Inflammatory macrophage (primary cell): ENCODE results near the gene RAB3IP.
A peak's percentile ranks its signal among the peaks of the same experiment; 100 is the strongest.
"Not testable (repeated sequence)": the region's sequence is repeated elsewhere in the genome, so short reads cannot be mapped to it uniquely, and the experiment has no call there.

Source experiments
- DNase-seq, 2 donors: peaks; one replicate each; pipeline ENCODE4 v3.0.0-alpha.2; 2020 to 2022

The RAB3IP gene

DNA sequence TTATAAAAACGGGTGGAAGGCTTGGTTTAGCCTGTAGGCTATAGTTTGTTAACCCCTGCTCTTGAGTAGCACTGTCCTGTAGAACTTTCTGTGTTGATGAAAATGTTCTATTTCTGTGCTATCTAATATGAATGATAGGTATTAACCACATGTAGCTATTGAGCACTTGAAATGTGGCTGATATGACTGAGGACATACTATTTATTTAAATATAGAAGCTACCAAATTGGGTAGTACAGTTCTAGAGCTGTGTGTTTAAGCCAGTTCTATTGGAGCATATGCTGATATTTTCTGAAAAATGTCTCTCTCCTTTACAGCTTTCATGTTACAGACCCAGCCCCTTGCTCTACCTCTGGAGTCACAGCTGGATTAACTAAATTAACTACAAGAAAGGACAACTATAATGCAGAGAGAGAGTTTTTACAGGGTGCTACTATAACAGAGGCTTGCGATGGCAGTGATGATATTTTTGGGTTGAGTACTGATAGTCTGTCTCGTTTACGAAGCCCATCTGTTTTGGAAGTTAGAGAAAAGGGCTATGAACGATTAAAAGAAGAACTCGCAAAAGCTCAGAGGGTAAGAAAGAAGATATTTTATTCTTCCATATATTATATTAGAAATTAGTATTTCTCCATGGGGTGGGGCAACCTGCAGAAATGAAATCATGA, 17.6 kb downstream of the RAB3IP start:
- no peak for DNase-seq

DNA sequence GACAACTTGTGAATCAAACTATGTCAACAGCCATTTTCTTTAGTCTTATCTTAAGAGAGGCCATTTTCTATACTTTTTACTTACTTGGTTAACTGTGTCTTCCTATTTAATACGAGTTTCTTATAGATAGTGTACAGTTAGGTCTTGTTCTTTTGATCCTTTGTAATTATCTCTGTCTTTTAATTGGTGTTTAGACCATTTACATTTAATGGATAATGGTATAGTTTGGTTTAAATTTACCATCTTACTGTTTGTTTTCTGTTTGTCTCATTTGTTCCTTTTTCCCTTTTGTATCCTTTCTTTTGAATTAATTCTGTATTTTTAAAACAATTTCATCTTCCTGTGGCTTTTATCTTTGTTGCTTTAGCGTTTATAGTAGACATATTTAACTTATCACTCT, 19.4 kb downstream of the RAB3IP start:
- no peak for DNase-seq

DNA sequence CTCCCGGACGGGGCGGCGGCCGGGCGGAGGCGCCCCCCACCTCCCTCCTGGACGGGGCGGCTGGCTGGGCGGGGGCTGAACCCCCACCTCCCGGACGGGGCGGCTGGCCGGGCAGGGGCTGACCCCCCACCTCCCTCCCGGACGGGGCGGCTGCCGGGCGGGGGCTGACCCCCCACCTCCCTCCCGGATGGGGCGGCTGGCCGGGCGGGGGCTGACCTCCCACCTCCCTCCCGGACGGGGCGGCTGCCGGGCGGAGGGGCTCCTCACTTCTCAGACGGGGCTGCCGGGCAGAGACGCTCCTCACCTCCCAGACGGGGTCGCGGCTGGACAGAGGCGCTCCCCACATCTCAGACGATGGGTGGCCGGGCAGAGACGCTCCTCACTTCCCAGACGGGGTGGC, 20.9 kb downstream of the RAB3IP start:
- DNase-seq = not testable (repeated sequence)

DNA sequence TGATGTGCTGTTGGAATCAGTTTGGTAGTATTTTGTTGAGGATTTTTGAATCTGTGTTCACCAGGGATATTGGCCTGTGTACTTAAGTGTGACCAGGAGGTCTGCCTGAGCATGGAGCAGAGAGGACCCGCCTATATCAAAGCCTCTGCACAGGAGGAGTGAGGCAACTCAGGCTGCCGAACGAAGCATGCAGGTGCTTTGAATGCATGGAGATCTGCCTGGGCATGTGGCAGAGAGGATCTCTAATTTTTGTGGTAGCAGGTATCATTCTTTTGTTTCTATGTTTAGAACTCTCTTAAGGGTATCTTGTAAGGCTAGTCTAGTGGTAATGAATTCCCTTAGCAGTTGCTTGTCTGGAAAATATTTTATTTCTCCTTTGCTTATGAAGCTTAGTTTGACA, 26.9 kb downstream of the RAB3IP start:
- no peak for DNase-seq

DNA sequence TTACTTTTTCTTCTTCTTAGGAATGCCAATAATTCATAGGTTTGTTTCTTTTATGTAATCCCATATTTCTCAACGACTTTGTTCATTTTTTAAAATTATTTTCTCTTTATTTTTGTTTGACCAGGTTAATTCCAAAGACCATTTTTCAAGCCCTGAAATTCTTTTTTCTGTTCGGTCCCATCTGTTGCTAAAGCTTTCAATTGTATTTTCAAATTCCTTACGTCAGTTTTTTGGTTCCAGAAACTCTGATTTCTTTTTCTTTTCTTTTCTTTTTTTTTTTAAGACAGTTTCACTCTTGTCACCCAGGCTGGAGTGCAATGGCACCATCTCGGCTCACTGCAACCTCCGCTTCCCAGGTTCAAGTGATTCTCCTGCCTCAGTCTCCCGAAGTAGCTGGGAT, 27.6 kb downstream of the RAB3IP start:
- DNase-seq = no peak

DNA sequence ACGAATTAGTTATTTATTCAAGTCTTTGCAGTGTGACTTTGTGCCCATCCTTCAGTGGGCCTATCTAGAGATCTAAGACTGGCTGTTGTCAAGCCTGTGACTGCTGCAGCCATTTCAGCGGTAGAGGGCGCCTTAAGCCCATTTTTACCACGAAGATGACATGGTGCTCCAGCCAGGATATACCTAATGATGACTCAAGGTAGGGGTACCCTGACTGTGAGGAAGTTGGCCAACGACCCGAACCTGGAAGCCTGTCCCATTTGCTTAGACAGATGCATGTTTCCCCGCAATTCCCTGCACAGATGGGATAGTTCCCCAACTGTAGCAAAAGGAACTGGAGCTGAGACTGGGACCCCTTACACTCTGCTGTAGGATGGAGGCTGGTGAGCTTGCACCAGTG, 41.3 kb downstream of the RAB3IP start:
- DNase-seq = no peak

DNA sequence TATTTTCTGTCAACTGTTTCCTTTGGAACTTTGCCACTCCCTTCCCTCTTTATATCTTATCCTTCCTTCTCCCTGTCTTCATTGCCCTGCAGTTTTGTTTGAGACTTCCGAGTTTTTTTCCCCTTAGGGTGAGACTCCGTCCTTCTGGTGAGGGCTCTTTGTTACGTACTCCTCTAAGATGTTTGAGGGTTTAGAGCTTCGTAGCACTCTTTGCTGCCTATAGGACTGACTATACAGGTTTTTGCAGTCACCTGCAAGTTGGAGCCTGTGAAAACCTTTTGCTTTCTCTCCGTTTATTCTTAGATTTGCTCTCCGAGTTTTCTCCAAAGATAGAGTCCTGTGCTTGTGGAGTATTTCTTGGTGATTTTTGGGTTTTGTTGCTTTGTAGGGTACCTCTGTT, 44.7 kb downstream of the RAB3IP start:
- DNase-seq = no peak

DNA sequence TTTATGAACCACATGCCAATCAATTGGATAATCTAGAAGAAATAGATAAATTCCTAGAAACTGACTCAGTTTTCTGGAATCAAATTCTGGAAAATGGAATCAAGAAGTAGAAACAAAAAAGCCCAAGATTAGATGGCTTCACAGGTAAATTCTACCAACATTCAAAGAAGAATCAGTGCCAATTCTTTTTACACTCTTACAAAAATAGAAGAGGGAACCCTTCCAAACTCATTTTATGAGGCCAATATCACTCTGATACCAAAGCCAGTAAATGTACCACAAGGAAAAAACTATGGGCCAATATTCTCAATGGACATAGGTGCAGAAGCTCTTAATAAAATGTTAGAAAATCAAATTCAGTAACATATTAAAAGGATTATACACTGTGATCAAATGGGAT, 50.7 kb downstream of the RAB3IP start:
- DNase-seq = no peak

DNA sequence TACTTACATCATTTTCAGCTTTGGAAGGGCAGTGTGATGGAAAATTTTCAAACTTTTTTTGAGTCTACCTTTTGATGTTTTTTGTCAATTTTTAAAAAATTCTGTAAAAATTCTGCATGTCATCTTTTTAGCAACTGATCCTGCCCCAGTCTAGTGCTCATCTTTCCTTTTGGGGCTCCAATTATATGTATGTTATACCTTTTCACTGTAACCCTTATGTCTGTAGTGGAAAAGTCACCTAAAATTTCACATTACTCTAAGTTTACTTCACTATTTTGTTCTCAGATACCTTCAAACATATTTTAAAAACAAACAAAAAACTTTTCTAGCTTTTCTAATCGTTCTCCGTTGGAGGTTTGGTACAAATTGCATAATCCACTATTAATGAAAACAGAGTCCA, 53.9 kb downstream of the RAB3IP start:
- no peak for DNase-seq

DNA sequence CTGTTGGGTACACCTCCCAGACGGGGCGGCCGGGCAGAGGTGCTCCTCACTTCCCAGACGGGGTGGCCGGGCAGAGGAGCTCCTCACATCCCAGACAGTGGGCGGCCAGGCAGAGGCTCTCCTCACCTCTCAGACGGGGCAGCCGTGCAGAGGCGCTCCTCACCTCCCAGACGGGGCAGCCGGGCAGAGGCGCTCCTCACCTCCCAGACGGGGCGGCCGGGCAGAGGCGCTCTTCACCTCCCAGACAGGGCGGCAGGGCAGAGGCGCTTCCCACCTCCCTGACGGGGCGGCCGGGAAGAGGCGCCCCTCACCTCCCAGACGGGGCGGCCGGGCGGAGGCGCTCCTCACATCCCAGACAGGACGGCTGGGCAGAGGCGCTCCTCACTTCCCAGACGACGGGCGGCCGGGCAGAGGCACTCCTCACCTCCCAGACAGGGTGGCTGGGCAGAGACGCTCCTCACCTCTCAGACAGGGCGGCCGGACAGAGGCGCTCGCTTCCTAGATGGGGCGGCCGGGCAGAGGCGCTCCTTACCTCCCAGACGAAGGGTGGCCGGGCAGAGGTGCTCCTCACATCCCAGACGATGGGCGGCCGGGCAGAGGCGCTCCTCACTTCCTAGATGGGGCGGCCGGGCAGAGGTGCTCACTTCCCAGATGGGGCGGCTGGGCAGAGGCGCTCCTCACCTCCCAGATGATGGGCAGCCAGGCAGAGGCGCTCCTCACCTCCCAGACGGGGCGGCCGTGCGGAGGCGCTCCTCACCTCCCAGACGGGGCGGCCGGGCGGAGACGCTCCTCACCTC, 68.6 kb downstream of the RAB3IP start:
- not testable (repeated sequence) for DNase-seq

DNA sequence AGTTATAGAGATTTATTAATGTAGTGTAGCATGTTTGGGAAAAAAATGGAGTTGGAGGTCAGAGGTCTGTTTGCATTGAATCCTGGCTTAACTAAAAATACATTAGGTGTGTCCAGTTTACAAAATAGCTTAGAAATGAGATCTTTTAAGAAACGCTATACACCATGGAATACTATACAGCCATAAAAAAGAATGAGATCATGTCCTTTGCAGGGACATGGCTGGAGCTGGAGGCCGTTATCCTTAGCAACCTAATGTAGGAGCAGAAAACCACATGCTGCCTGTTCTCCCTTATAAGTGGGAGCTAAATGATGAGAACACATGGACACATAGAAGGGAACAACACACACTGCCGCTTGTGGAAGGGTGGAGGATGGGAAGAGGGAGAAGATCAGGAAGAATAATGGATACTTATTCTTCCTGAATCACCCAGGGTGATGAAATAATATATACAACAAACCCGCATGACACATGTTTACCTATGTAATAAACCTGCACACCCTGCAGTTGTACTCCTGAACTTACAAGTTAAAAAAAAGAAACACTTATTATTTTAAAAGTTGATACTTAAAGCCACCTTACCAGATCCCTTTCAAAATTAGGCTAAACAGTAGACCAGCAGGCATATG, 72.3 kb downstream of the RAB3IP start:
- no peak for DNase-seq

DNA sequence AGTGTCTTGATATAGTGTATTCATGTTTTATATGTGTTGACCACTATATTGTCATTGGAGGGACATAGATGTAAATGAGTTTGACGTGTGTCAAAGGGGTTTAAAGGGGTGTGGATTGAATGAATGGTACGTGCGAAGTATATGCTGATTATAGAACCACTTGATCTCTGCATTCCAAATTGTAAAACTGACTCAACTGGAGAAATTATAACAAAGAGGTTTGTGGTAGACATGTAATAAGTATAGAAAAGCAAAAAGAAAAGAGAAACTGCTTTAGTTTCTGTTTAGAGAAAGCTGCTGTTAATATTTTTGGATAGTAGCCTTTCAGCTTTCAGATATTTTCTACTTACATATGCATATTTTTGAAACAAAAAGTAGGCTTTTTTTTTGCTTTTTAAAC, 77.4 kb downstream of the RAB3IP start:
- no peak for DNase-seq

DNA sequence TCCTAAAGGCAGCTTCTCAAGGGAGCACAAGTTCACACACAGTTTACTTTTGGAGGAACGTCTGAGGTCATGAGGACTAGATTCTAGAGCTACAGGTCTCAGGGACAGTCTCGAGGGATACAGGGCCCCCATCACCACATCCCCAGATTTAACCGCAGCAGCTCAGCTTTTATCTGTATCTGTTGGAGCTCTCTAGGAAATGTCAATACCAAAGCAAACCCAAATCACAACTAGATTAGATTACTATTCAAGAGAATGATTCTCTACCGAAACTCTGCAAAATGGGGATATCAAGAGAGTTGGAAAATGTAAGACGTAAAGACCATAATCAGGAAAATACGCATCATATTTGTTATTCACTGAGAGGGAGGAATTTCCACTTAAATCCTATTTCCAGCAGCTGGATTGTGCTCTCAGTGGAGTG, 82.4 kb downstream of the RAB3IP start:
- no peak for DNase-seq

DNA sequence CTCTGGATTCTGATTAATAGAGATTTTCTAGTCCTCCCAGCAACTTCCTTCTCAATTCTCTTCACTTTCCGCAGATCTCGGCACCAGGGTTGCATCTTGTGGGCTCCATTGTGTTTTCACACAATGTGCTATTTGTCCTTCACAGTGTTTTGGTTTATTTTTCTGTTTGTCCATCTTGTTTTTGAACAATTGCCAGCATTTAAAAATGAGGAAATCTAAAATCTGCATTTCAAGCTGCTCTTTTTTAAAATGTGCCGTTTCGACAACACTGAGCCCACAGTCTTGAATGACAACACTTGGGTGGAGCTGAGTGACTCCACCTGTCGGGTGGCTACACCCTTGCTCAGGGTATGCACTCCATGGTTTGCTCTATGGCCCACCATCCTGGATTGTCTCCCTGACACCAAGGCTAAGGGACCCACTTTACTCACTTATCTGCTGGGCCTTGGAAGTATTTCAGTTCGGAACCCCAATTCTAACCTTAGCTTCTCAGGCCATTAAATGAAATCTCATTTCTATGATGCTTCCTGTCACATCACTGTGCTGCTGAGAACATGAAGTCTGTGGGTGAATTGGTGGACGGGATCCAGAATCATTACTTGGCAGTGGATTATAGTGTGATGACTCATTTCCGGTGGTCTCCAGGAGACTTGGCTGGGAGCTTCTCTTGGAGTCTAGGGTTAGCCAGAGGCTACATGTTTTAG, 82.9 kb downstream of the RAB3IP start:
- no peak for DNase-seq

DNA sequence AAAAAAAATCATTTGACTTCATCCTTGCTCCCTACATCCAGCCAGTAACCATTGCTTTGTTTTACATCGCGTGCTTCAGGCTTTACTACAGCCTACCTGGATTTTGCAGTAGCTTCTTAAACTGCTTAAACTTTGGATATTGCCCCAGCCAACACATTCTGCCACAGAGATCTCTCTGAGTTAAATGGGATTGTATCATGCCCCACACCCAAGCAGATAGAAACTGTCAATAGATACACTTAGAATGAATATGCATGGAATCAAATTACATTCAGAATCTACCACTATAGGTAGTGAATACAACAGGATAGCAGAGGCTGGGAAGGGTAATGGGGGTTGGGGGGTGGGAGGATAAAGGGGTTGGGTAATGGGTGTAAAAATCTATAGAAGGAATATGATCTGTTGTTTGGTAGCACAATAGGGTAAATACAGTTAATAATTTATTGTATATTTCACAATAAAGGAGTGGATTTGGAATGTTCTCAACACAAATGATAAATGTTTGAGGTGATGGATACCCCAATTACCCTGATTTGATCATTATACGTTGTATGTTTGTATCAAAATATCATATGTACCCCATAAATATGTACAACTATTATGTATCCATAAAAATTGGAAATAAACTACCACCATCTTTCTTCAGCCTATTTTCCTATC, 83.7 kb downstream of the RAB3IP start:
- DNase-seq = no peak

DNA sequence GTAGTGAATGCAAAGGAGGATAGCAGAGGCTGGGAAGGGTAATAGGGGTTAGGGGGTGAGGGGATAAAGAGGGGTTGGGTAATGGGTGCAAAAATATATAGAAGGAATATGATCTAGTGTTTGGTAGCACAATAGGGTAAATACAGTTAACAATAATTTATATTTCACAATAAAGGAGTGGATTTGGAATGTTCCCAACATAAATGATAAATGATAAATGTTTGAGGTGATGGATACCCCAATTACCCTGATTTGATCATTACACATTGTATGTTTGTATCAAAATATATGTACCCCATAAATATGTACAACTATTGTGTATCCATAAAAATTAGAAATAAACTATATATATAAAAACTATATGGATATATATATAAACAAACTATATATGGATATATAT, 85.4 kb downstream of the RAB3IP start:
- DNase-seq = no peak

DNA sequence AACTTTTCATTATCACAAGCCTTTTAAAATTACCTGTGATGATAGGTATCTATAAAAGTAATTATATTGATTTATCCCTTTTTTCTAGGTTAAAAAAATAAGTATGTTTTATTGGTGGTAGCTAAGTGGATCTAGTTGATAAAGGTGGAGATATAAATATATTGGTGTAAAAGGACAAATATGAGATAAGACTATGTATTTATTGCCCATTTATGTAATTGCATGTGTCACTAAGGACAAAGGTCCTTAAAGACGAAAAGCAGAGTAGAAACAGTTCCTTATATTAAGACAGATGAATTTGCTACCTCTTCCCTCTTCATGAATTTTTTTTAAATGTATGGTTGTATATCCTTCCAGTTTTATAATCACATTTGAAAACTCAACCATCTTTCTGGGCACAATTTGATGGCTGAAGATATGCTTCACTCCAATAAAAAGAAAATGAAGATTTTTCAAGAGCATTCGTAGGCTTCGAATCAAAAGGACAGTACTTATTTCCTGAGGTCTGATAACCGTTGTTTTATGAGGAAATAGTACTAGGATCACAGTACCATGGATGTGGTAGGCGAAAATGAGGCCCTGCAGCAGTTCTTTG, 86.4 kb downstream of the RAB3IP start, which contains the start of gene MYRFL:
MYRFL (plus strand) TSS at position 262 of the 595 bp plus-strand sequence; CDS start at position 553, 291 bp downstream.
- DNase-seq = no peak

DNA sequence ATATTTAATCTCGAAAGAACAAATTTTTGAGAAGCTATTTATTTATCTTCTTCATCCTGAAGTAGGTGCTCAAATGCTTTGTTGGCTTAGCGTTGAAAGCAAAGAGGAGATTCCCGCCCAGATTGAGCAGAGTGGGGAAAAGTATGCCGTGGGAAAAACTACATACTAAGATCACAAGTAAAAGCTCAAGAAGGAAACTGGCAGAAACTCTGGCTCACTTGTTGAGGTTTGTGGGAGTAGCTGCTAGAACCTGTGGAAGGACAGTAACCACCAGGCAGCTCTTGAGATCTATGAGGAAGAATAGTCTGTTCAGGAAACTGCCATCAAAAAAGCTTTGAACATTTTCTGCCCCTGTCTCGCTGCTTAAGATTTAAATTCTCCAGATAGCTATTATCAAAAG, 90.2 kb downstream of the RAB3IP start:
- no peak for DNase-seq

DNA sequence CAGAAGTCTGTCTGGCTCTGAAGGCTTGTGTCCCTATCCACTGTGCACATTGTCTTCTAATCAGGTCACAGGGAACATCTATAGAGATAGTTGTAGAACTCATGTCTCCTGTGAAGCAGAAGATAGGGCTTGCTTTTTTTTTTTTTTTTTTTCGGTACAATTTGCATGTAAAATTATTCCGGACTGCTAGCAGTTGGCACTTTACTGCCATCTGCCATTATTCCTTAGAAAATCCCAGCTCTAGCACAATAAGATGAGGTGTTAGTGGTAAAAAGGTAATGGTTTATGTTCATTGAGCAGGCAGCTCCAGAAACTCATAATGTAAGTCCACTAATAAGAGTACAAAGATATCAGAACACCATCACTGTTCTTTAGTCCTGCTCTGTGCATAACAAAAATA, 95.0 kb downstream of the RAB3IP start:
- DNase-seq = no peak

DNA sequence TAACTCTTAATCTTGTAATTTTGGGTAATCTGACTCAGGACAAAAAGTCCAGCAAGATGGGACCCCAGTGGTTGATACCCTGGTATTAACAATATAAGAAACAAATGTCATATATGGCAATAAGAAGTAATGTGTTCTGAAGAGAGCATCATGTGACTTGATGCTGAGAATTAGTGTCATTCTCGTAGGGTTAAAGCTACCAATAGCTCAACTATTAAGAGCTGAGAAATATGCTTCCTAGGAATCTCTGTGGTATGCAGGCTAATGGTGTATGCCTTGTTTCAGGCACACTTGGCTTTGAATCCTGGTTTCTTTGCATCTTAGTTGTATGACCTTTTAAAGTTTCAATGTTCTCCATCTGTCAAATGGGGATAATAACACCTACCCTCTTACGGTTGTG, 95.5 kb downstream of the RAB3IP start:
- DNase-seq = no peak

DNA sequence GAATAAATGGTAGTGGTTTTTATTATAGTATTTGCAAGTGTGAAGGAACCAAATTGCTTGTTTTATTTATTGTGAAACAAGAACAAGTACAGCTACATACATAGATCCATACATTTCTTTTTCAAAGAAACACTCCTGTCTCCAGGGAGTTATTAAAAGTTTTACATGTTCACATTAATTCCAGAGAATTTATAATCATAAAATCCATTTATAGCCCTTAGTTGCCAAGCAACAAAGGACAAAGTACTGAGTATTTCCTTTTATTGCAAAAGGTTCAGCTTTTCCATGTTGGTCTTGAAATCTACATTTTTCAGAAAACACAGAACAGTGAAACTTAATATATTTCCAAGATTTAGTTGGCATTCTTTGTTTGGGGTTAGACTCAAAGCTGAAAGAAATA, 95.9 kb downstream of the RAB3IP start:
- DNase-seq = no peak

DNA sequence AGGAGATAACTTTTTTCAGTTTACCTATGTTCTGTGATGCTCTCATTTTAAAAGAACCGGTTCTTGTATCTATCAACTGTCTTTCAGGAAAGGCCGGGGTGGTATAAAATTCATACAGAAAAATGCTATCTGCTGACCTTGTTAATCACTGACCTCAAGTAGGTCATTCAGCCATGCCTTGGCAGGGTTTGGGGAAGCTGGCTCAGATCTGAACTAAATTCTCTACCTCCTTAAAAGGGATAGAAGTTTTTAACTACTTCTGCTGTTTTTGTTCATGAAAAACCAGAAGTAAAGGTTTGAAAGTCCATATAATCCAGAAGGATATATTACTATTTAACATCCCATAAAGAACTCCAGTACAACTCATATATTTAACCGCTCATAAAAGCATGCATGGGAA, 96.4 kb downstream of the RAB3IP start:
- DNase-seq = peak in 1 of 2 donors; percentile 66
